Nephron progenitor cell (in vitro differentiated cells): ENCODE measurements around the gene PPP2R2D.

Experiments
- DNase-seq: peaks from one replicate; pipeline ENCODE4 v3.0.0; 2021
- H3K27ac Mint-ChIP-seq: 2 replicates; pipeline ENCODE4 v1.8.0; 2021; ENCODE audit warnings: mild to moderate bottlenecking, moderate library complexity, mixed read lengths
- H3K27me3 Mint-ChIP-seq: 2 replicates; pipeline ENCODE4 v1.8.0; 2021; ENCODE audit warnings: mild to moderate bottlenecking, low read depth, mixed read lengths; ENCODE audit not compliant: poor library complexity
- H3K36me3 Mint-ChIP-seq: 2 replicates; pipeline ENCODE4 v1.8.0; 2021; ENCODE audit warnings: low read depth, mixed read lengths
- H3K4me1 Mint-ChIP-seq: 2 replicates; pipeline ENCODE4 v1.8.0; 2021; ENCODE audit warnings: mixed read lengths
- H3K4me3 Mint-ChIP-seq: 2 replicates; pipeline ENCODE4 v1.8.0; 2021; ENCODE audit warnings: mild to moderate bottlenecking, moderate library complexity, mixed read lengths
- H3K9me3 Mint-ChIP-seq: 2 replicates; pipeline ENCODE4 v1.8.0; 2021; ENCODE audit warnings: mild to moderate bottlenecking, moderate library complexity, mixed read lengths
- CTCF ChIP-seq: fragments of 200-600 bp; sonication (generic); IDR thresholded peaks from 2 replicates; pipeline ENCODE4 v1.5.0; 2021; ENCODE audit warnings: antibody characterized with exemption

PPP2R2D gene

GRCh38 chr10:131905603-131906268 lies 4.9 kb downstream of the PPP2R2D start:
- DNase-seq, result no peak
- TF ChIP-seq CTCF, result no peak
- Mint-ChIP-seq H3K4me1 (peaks cover 62% of the 10 kb centered on the region), H3K9me3 (no peaks in the 10 kb centered on the region), H3K27me3 (no peaks in the 10 kb centered on the region), H3K36me3 (peaks cover 5% of the 10 kb centered on the region), H3K4me3 (no peak overlapping the region), H3K27ac (peak overlapping the region; percentile 27)

GRCh38 chr10:131906269-131906639 lies 5.4 kb downstream of the PPP2R2D start:
- no peaks in the 10 kb centered on the region for H3K27me3 Mint-ChIP-seq
- H3K4me3 Mint-ChIP-seq, result no peak overlapping the region
- DNase-seq, result no peak
- no peak for TF ChIP-seq CTCF
- peaks cover 68% of the 10 kb centered on the region for H3K4me1 Mint-ChIP-seq
- H3K9me3 Mint-ChIP-seq, result no peaks in the 10 kb centered on the region
- H3K27ac Mint-ChIP-seq, result no peak overlapping the region
- peaks cover 8% of the 10 kb centered on the region for H3K36me3 Mint-ChIP-seq

GRCh38 chr10:131907679-131908078 lies 6.9 kb downstream of the PPP2R2D start:
- Mint-ChIP-seq H3K36me3 (peaks cover 22% of the 10 kb centered on the region), H3K4me3 (no peak overlapping the region), H3K4me1 (peaks cover 60% of the 10 kb centered on the region), H3K27me3 (no peaks in the 10 kb centered on the region), H3K27ac (no peak overlapping the region), H3K9me3 (no peaks in the 10 kb centered on the region)
- TF ChIP-seq CTCF, result no peak
- DNase-seq, result no peak

GRCh38 chr10:131908151-131908550 lies 7.3 kb downstream of the PPP2R2D start:
- no peaks in the 10 kb centered on the region for H3K9me3 Mint-ChIP-seq
- TF ChIP-seq CTCF, result no peak
- peaks cover 25% of the 10 kb centered on the region for H3K36me3 Mint-ChIP-seq
- peaks cover 59% of the 10 kb centered on the region for H3K4me1 Mint-ChIP-seq
- H3K27me3 Mint-ChIP-seq, result no peaks in the 10 kb centered on the region
- peak overlapping the region; percentile 24 for H3K27ac Mint-ChIP-seq
- no peak for DNase-seq
- no peak overlapping the region for H3K4me3 Mint-ChIP-seq

- no peak for DNase-seq
- Mint-ChIP-seq H3K27ac (peak overlapping the region; percentile 77), H3K27me3 (no peaks in the 10 kb centered on the region), H3K4me3 (no peak overlapping the region), H3K36me3 (peaks cover 30% of the 10 kb centered on the region), H3K4me1 (peaks cover 61% of the 10 kb centered on the region), H3K9me3 (no peaks in the 10 kb centered on the region)
- no peak for TF ChIP-seq CTCF
Measured at GRCh38 chr10:131909014-131909808, 8.4 kb downstream of the PPP2R2D start.
